Smooth muscle cell (in vitro differentiated cells): ENCODE data around the gene EDEM3. TPM values are rescaled to one million over a fixed set of nuclear protein-coding genes. Genes with fewer than 3 reads are reported as not detected.

Source experiments
- DNase-seq: peaks from one replicate; lab custom pipeline; 2025; ENCODE audit not compliant: unreplicated experiment; lab: John Stamatoyannopoulos, UW
- H2AFZ ChIP-seq: fragments of 200-600 bp; sonication (generic); 2 replicates; pipeline ENCODE4 v1.6.0; 2016; ENCODE audit warnings: antibody characterized with exemption, low read depth, mild to moderate bottlenecking
- H3F3A ChIP-seq: fragments of 200-600 bp; sonication (generic); 2 replicates; pipeline ENCODE4 v1.6.0; 2017; ENCODE audit warnings: antibody characterized with exemption, low read depth
- H3K27ac ChIP-seq: fragments of 200-600 bp; sonication (generic); 2 replicates; pipeline ENCODE4 v1.5.1; 2016; ENCODE audit warnings: low read depth, mild to moderate bottlenecking
- H3K27me3 ChIP-seq: fragments of 200-600 bp; sonication (generic); 2 replicates; pipeline ENCODE4 v1.6.1; 2016; ENCODE audit warnings: low read depth, mild to moderate bottlenecking
- H3K36me3 ChIP-seq: fragments of 200-600 bp; sonication (generic); 2 replicates; pipeline ENCODE4 v1.5.1; 2016; ENCODE audit warnings: low read depth
- H3K4me1 ChIP-seq: fragments of 200-600 bp; sonication (generic); 2 replicates; pipeline ENCODE4 v1.5.1; 2016; ENCODE audit warnings: low read depth
- H3K4me2 ChIP-seq: fragments of 200-600 bp; sonication (generic); 2 replicates; pipeline ENCODE4 v1.6.0; 2016; ENCODE audit warnings: mild to moderate bottlenecking
- H3K4me3 ChIP-seq: fragments of 200-600 bp; sonication (generic); 2 replicates; pipeline ENCODE4 v1.5.1; 2016; ENCODE audit warnings: mild to moderate bottlenecking
- H3K79me2 ChIP-seq: fragments of 200-600 bp; sonication (generic); 2 replicates; pipeline ENCODE4 v1.6.0; 2016; ENCODE audit warnings: low read depth, mild to moderate bottlenecking
- H3K9ac ChIP-seq: fragments of 200-600 bp; sonication (generic); 2 replicates; pipeline ENCODE4 v1.6.0; 2016; ENCODE audit warnings: low read depth
- H3K9me3 ChIP-seq: fragments of 200-600 bp; sonication (generic); replicated peaks from 2 replicates; pipeline ENCODE4 v1.5.1; 2016; ENCODE audit warnings: low read depth
- H4K20me1 ChIP-seq: fragments of 200-600 bp; sonication (generic); 2 replicates; pipeline ENCODE4 v1.6.0; 2016; ENCODE audit warnings: low read depth
- CTCF ChIP-seq: fragments of 200-600 bp; sonication (generic); IDR thresholded peaks from 2 replicates; pipeline ENCODE4 v1.5.1; 2017; ENCODE audit warnings: borderline replicate concordance, mild to moderate bottlenecking, antibody characterized with exemption; ENCODE audit not compliant: insufficient read depth, poor library complexity, severe bottlenecking
- WGBS: methylation state at CpG from one replicate; pipeline ENCODE4 v1.1.7; 2016; ENCODE audit warnings: low lambda C conversion rate; 5-methylcytosine and 5-hydroxymethylcytosine counted together
- polyA plus RNA-seq: library from polyadenylated mRNA; unstranded; fragments of >200 nt; fragmentation: Nextera tagmentation; extraction: Ambion mirVana; gene quantifications from 2 replicates; pipeline ENCODE4 v1.2.1, GENCODE V29; 2016
- total RNA-seq: library from RNA; depleted of rRNA; stranded (reverse); fragments of >200 nt; gene quantifications from 2 replicates; pipeline ENCODE4 v1.2.3, GENCODE V29; 2014

EDEM3 gene
- total and polyA plus RNA-seq, 2 experiments from 2014 or later, result 12.9 to 44.3 TPM

- TF ChIP-seq CTCF, result no peak
- no peak for DNase-seq
- 72% methylated on average over 2 of the region's 2 CpGs for WGBS
- Histone ChIP-seq H3K9ac (no peak overlapping the region), H3F3A (no peaks in the 10 kb centered on the region), H2AFZ (no peak overlapping the region), H3K4me2 (no peak overlapping the region), H4K20me1 (no peaks in the 10 kb centered on the region), H3K79me2 (no peaks in the 10 kb centered on the region), H3K9me3 (no peaks in the 10 kb centered on the region), H3K4me3 (no peak overlapping the region), H3K4me1 (no peaks in the 10 kb centered on the region), H3K27me3 (no peaks in the 10 kb centered on the region), H3K36me3 (no peaks in the 10 kb centered on the region), H3K27ac (no peak overlapping the region)
Observed at GRCh38 chr1:184775885-184776284, 21.2 kb upstream of the EDEM3 start.

GRCh38 chr1:184775329-184775728, 20.7 kb upstream of the EDEM3 start:
- Histone ChIP-seq H3K4me2 (no peak overlapping the region), H3K36me3 (no peaks in the 10 kb centered on the region), H3K79me2 (no peaks in the 10 kb centered on the region), H3K27ac (no peak overlapping the region), H4K20me1 (no peaks in the 10 kb centered on the region), H3K9ac (no peak overlapping the region), H3K27me3 (no peaks in the 10 kb centered on the region), H3K4me1 (no peaks in the 10 kb centered on the region), H2AFZ (no peak overlapping the region), H3F3A (no peaks in the 10 kb centered on the region), H3K9me3 (no peaks in the 10 kb centered on the region), H3K4me3 (no peak overlapping the region)
- no peak for TF ChIP-seq CTCF
- DNase-seq, result no peak

GRCh38 chr1:184773762-184774320, 19.2 kb upstream of the EDEM3 start:
- H3K36me3 ChIP-seq, result no peaks in the 10 kb centered on the region
- no peak overlapping the region for H3K9ac ChIP-seq
- no peaks in the 10 kb centered on the region for H4K20me1 ChIP-seq
- no peak overlapping the region for H3K4me2 ChIP-seq
- no peak overlapping the region for H3K27ac ChIP-seq
- H3K9me3 ChIP-seq, result no peaks in the 10 kb centered on the region
- TF ChIP-seq CTCF, result no peak
- H3K79me2 ChIP-seq, result no peaks in the 10 kb centered on the region
- no peak overlapping the region for H2AFZ ChIP-seq
- no peak overlapping the region for H3K4me3 ChIP-seq
- 98% methylated on average over 4 of the region's 4 CpGs for WGBS
- no peaks in the 10 kb centered on the region for H3K4me1 ChIP-seq
- DNase-seq, result no peak
- H3K27me3 ChIP-seq, result no peaks in the 10 kb centered on the region
- H3F3A ChIP-seq, result no peaks in the 10 kb centered on the region

- Histone ChIP-seq H3K4me2 (no peak overlapping the region), H3K79me2 (no peaks in the 10 kb centered on the region), H3K9ac (no peak overlapping the region), H4K20me1 (no peaks in the 10 kb centered on the region), H3K36me3 (no peaks in the 10 kb centered on the region), H3F3A (no peaks in the 10 kb centered on the region), H3K27ac (no peak overlapping the region), H3K4me1 (no peaks in the 10 kb centered on the region), H3K4me3 (no peak overlapping the region), H3K9me3 (no peaks in the 10 kb centered on the region), H2AFZ (no peak overlapping the region), H3K27me3 (no peaks in the 10 kb centered on the region)
- no peak for DNase-seq
- TF ChIP-seq CTCF, result no peak
- WGBS, result 80% methylated on average over 7 of the region's 7 CpGs
Observed at GRCh38 chr1:184771190-184771691, 16.6 kb upstream of the EDEM3 start.
